GM18505 (cell line): ENCODE results near the gene FARP1.

Experiments used
- ATAC-seq: cut with Tn5 transposase; IDR thresholded peaks from one replicate; pipeline ENCODE4 v1.9.1; 2021; ENCODE audit not compliant: unreplicated experiment
- POLR2A ChIP-seq: IDR thresholded peaks from 4 replicates; pipeline ENCODE4 v1.6.1; 2011; ENCODE audit warnings: borderline replicate concordance; ENCODE audit not compliant: insufficient read depth, insufficient read length; ENCODE audit errors: extremely low read depth

The FARP1 gene

GRCh38 chr13:98142380-98143156 is at the start of gene FARP1:
FARP1 (plus strand) TSS chr13:98143094; CDS start chr13:98213243, 70,149 bp downstream.
- TF ChIP-seq POLR2A, result no peak
- peak; percentile 79 for ATAC-seq

DNA sequence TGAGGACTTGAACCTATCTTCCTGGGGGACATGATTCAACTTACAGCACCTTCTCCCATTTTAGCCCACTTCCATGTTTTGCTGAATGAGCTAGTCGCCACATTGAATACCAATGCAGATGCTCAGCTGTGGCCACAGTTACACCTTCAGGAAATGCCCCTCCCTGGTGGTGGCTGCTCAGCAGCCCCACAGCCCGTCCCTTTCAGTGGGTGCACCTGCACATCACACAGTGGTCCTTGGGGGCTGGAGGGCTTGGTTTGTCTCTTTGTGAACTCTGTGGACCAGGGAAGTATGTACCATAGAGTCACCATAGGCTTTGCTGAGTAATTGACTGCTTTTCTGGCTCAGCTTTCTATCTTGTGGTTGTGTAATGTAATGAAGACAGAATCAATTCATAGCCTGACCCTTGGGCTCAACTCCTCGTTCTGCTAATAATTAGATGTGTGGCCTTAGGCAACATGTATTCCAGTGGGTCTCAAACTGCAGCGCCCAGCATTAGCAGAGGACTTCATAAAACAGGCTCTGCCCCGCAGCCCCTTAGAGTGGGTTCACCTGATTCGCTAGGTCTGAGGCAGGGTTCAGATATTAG is 48.1 kb upstream of the FARP1 start:
- no peak for ATAC-seq

DNA sequence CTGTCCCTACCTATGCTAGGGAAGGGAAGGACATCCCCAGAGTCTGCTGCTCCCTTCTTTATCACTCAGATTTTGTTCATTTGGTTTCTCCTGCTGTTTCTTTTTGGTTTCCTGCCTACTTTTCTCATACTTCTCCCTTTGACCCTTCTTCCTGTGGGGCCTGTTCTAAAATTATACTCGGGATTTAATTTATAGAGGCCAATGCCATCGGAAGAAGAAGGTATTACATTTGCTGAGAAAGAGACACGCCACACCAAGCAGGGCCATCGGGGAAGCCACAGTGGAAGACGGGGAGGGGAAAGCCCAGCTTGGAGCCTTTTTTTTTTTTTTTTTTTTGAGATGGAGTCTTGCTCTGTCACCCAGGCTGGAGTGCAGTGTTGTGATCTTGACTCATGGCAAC is 46.8 kb upstream of the FARP1 start:
- TF ChIP-seq POLR2A, result no peak
- no peak for ATAC-seq

More for the DNA sequence above, 48.1 kb upstream of the FARP1 start:
- TF ChIP-seq POLR2A, result no peak

- no peak for ATAC-seq
- TF ChIP-seq POLR2A, result no peak
Observed at GRCh38 chr13:98097749-98098148, 45.1 kb upstream of the FARP1 start.

DNA sequence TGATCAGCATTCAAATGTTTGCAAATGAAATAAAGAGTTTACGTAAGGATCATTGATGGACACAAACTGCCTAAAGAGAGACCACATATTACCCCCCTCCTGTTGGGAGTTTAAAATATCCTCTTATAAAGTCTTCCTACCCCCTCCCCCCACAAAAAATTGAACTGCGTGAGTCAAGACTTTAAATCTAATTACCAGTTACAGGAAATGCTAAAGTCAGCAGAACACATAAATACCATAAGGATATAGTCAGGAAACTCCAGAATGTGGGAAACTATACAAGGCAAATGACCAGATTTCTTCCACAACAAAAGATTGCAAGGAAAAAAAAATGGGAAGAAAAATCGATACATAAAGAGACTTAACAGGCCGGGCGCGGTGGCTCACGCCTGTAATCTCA is 44.4 kb upstream of the FARP1 start:
- no peak for TF ChIP-seq POLR2A
- ATAC-seq, result no peak

- no peak for TF ChIP-seq POLR2A
- ATAC-seq, result no peak
Observed at GRCh38 chr13:98099627-98100026, 43.3 kb upstream of the FARP1 start.

GRCh38 chr13:98100481-98100880 is 42.4 kb upstream of the FARP1 start:
- no peak for TF ChIP-seq POLR2A
- no peak for ATAC-seq

- no peak for ATAC-seq
Observed at GRCh38 chr13:98103531-98103930, 39.4 kb upstream of the FARP1 start.

DNA sequence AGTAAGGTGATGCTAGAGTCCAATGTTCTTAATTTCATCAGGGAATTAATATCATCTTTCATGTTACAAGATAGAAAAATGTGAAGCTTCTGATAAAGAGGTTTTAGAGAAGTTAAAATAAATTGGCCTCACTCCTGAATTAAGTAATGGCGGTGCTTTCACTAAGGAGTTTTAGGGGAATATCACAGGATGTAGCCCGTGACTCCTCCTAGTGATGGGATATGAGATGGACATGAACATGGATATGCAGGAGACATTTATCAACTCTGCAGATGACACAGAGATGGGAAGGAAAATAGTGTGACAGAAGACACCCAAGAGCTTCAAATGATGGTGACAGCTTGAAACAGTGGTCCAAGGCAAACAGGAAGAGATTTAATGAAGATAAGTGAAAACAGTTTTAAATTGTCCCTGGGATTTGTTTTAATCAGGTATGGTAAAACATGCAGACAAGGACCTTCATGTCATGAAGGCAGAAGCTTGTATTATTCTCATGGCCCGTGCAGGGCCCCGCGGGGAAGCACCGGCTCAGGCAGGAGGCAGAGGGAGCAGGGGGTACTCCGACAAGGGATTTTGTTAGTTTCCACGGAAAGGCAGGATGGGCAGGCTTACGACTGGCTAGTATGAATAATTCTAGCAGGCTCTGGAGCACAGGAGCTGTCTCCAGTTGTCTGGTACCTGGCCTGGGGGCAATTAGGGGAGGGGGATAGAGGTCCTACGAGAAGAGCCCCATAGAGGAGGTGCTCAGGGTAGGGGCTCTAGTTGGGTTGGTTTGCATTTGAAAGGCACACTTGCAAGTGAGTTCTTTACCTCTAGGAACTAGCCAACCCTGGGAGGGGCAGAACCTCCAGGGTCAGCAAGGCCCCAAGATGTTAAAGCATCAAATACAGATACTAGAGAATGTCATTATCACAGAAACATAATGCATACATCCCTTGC is 38.7 kb upstream of the FARP1 start:
- TF ChIP-seq POLR2A, result no peak
- ATAC-seq, result no peak

More at GRCh38 chr13:98103531-98103930, 39.4 kb upstream of the FARP1 start:
- no peak for TF ChIP-seq POLR2A

DNA sequence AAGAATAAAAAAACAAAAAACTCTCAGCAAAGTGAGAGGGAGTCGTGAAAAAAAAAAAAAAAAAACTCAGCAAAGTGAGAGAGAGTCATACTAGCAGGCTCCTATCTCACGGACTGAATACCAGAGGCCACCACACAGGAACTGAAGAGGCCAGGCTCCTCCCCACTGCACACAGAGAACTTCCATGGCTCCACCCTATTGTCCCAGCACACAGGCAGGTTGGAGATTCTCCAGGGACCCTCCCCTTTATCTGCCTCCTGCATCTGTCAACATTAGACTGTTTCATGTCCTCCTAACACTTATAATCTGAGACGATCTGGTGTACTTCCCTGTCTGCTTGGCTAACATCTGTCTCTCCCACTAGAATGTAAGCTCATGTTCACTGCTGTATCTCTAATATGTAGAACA is 37.0 kb upstream of the FARP1 start:
- no peak for ATAC-seq
- TF ChIP-seq POLR2A, result no peak

DNA sequence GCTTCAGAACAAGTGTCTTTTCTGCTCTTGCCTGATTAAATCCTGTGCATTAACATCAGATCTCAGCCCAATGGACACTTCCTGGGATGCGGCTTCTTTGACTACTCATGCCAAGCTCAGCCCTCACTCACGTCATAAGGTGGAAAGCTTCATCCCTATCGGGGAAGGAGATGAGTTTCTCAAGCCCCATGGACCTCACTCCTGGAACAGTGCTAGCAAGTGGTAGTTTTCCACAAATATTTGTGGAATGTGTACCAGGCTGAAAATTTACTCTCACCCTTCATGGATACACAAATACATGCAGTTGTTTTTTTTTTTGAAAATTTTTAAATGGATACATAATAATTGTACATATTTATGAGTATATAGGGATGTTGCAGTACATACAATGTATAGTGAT is 34.6 kb upstream of the FARP1 start:
- TF ChIP-seq POLR2A, result no peak
- ATAC-seq, result no peak

- TF ChIP-seq POLR2A, result no peak
- no peak for ATAC-seq
Observed at GRCh38 chr13:98109226-98109853, 33.6 kb upstream of the FARP1 start.

DNA sequence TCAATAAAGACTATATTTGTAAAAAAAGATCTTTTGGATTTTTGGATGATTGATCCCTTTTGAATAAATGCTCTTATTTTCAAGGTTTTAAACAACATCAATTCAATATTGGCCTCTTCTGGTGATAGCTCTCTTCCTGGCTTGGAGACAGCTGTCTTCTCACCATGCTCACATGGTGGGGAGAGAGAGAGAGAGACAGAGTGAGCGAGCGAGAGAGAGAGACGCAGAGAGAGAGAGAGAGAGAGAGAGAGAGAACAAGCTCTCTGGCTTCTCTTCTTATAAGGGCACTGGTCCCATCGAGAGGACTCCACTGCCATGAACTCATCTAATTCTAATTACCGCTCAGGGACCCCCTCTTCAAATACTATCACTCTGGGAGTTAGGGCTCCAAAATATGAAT is 32.1 kb upstream of the FARP1 start:
- ATAC-seq, result no peak
- TF ChIP-seq POLR2A, result no peak

DNA sequence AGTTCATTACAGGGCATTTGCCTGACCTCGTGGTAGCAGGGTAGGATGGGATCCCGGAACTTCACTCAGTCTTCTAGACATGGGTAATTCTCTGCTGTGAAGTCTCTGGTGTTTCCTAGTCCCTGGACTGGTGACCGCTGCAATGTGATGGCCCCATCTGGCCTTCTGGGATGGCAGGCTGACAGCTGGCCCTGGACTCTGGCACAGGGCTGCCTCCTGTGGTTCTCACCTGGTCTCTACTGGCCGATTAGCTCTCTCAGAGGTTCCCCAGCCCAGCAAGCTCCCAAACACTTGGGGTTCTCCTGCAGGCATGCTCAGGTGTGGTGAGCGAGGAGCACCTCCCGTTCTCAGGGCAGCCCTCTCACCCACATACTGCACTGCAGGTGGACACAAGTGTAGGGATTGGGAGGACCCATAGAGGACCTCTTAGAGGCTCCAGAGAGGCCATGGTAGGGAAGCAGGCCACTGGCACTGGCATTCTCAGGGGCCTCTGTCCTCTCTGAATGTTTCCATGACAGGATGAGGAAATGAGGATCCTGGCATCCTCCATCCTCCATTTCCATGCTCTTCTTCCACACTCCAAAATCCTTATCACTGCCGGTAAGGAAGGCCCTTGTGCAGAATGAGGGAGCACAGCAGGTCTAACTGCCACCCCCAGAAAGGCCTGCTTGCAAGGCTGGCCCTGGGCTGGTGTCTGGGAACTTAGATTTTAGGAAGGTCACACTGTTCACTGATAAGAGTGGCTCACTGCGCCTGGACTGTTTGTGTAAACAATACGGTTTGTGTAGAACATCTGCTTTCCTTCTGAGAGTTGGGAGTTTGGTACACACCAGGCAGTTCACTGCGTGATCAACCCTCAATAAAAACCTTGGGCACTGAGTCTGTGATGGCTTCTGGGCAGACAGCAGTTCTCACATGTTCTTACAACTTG is 31.5 kb upstream of the FARP1 start:
- ATAC-seq, result no peak
- TF ChIP-seq POLR2A, result no peak
